Astrocyte of the cerebellum (primary cell): ENCODE data around the gene CD81.

Source experiments
- DNase-seq: peaks from one replicate; pipeline ENCODE4 v3.0.0-alpha.2; 2011; ENCODE audit warnings: low read depth
- H3K4me3 ChIP-seq: 2 replicates; pipeline ENCODE4 v1.5.1; 2011; ENCODE audit warnings: mild to moderate bottlenecking, low read depth, low read length, moderate library complexity
- CTCF ChIP-seq: IDR thresholded peaks from 2 replicates; pipeline ENCODE4 v1.5.1; 2012; ENCODE audit warnings: low read length, low read depth, moderate library complexity, mild to moderate bottlenecking; ENCODE audit errors: missing control alignments
- in situ Hi-C: cut with HindIII; loops from 2 replicates; pipeline ENCODE4 v1.10.0; 2017; ENCODE audit warnings: low sequenced_read_pairs

The CD81 gene

GRCh38 chr11:2381494-2382128, 4.5 kb downstream of the CD81 start:
- no peak overlapping the region for H3K4me3 ChIP-seq
- in situ Hi-C loops, result no loop called here
- no peak for DNase-seq
- TF ChIP-seq CTCF, result no peak

- no peak for DNase-seq
- in situ Hi-C loops, result no loop called here
- TF ChIP-seq CTCF, result no peak
- H3K4me3 ChIP-seq, result no peak overlapping the region
These were observed 5.0 kb downstream of the CD81 start for GRCh38 chr11:2382129-2382517.

GRCh38 chr11:2382936-2383851, 6.1 kb downstream of the CD81 start:
- in situ Hi-C loops, result no loop called here
- H3K4me3 ChIP-seq, result no peak overlapping the region
- TF ChIP-seq CTCF, result no peak
- DNase-seq, result no peak

GRCh38 chr11:2383852-2384804, 7.0 kb downstream of the CD81 start:
- in situ Hi-C loops, result no loop called here
- TF ChIP-seq CTCF, result no peak
- no peak for DNase-seq
- no peak overlapping the region for H3K4me3 ChIP-seq

GRCh38 chr11:2385156-2386151, 8.3 kb downstream of the CD81 start:
- H3K4me3 ChIP-seq, result no peak overlapping the region
- DNase-seq, result no peak
- in situ Hi-C loops, result no loop called here
- TF ChIP-seq CTCF, result no peak
